GM19468 (cell line): Measurements from ENCODE around the gene DDX56.

Source experiments
- ATAC-seq: cut with Tn5 transposase; IDR thresholded peaks from one replicate; pipeline ENCODE4 v1.9.1; 2021; ENCODE audit warnings: mild to moderate bottlenecking, moderate library complexity, moderate number of reproducible peaks; ENCODE audit not compliant: unreplicated experiment; ENCODE audit errors: extremely low read depth

The DDX56 gene, protein sequence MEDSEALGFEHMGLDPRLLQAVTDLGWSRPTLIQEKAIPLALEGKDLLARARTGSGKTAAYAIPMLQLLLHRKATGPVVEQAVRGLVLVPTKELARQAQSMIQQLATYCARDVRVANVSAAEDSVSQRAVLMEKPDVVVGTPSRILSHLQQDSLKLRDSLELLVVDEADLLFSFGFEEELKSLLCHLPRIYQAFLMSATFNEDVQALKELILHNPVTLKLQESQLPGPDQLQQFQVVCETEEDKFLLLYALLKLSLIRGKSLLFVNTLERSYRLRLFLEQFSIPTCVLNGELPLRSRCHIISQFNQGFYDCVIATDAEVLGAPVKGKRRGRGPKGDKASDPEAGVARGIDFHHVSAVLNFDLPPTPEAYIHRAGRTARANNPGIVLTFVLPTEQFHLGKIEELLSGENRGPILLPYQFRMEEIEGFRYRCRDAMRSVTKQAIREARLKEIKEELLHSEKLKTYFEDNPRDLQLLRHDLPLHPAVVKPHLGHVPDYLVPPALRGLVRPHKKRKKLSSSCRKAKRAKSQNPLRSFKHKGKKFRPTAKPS

GRCh38 chr7:44573464-44574286 lies at the start of gene DDX56:
DDX56 (minus strand) TSS chr7:44573908; CDS start chr7:44573895, 13 bp downstream.
- ATAC-seq, result peak; percentile 91

GRCh38 chr7:44622342-44623151 lies 48.8 kb upstream of the DDX56 start:
- no peak for ATAC-seq

- ATAC-seq, result no peak
Measured at GRCh38 chr7:44621750-44622103, 48.0 kb upstream of the DDX56 start.

DNA sequence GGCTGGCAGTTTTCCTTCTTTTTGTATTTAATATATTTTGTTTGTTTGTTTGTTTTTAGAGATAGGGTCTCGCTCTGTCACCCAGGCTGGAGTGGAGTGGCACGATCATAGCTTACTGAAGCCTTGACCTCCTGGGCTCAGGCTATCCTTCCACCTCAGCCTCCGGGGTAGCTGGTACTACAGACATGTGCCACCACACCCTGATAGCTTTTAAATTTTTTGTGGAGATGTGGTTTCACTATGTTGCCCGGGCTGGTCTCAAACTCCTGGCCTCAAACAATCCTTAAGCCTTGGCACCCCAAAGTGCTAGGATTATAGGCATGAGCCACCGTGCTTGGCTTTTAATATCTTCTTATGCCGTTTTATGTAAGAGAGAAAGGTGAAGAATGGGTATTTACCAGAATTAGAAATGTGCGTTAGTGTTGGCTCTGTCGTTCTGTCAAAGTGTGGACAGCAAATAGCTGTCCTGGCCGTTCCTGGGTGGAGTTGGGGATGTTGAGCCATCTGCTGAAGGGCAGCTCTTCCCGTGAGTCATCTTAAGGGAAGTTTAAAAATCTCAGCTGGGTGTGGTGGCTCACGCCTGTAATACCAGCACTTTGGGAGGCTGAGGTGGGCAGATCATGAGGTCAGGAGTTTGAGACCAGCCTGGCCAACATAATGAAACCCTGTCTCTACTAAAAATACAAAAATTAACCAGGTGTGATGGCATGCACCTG lies 47.5 kb upstream of the DDX56 start:
- ATAC-seq, result no peak

DNA sequence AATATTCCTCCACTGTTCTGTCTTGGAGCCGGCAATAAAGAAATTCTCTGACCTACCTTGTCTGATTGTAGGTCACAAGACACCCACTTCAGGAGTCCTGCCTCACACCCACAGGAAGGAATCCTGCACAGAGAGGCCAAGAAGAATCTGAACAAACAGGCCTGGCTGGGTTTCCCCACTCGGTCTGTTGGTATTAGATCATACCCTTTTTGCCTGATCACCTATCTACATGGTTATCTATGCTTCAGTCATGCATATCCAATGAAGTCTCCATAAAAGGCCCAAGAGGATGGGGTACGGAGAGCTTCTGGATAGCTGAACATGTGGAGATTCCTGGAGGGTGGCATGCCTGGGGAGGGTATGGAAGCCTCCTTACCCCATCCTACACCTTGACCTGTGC lies 45.0 kb upstream of the DDX56 start:
- no peak for ATAC-seq

DNA sequence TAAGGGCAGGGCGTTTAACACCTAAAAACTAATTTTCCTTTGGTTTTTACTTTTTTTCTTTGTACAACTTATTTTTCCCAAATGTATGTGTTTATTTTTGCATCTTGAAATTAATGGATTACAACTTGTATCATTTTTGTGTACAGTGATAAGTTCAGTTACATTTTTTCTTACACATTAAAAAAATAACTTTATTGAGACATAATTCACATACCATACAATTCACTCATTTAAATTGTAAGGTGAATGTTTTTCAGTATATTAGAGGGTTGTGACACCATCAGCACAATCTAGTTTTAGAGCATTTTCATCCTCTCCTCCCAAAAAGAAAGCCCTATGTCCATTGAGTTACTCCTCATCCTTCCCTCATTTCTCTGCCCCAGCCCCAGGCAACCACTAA lies 44.3 kb upstream of the DDX56 start:
- ATAC-seq, result no peak

DNA sequence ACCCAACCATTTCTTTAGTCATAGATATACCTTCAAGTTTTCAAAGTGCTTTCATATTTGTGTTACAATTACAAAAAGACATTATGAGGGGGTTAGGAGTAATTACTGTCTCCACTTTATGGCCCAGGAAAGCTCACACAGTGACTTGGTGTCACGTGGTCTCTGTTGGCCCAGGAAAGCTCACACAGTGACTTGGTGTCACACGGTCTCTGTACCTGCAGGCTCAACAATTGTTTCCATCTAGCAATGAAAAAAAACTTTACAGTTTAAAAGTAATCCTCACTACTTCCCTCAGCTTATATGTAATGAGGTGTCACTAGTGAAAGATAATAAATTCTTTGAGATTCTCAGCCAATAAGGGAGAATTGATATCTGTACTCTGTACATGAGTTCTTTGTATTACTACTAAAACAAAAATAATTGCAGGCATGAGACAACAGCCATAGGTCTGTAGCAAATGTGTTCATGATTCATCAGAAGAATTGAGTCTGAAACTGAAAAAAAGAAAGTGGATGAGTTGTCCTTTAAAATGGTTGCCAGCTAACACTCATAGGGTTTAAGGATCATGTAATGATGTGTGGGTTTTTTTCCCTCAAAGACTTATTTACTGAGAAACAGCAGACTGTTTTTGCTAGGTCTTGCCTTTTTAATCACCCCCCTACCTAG lies 43.6 kb upstream of the DDX56 start:
- ATAC-seq, result no peak

DNA sequence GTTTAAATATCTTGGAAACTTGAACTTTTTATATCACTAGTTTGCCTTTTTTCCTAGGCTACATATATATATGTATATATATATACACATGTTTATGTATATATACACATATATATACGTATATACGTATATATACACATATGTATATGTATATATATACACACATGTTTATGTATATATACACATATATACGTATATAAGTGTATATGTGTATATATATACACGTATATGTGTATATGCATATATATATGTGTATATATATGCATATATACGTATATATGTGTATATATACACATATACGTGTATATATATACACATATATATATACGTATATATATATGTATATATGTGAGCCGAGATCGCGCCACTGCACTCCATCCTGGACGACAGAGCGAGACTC lies 42.8 kb upstream of the DDX56 start:
- no peak for ATAC-seq

DNA sequence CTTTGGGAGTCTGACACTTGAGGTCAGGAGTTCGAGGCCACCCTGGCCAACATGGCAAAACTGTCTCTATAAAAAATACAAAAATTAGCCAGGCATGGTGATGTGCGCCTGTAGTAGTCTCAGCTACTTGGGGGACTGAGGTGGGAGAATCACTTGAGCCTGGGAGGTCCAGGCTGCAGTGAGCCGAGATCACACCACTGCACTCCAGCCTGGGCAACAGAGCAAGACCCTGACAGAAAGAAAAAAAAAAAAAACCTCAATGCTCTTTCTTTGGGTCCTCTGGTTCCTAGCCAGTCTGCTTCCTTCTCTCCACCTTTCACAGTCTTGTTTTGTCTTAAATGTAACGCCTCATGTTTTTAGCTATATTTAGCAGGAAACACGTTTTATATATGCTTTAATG lies 42.1 kb upstream of the DDX56 start:
- no peak for ATAC-seq

DNA sequence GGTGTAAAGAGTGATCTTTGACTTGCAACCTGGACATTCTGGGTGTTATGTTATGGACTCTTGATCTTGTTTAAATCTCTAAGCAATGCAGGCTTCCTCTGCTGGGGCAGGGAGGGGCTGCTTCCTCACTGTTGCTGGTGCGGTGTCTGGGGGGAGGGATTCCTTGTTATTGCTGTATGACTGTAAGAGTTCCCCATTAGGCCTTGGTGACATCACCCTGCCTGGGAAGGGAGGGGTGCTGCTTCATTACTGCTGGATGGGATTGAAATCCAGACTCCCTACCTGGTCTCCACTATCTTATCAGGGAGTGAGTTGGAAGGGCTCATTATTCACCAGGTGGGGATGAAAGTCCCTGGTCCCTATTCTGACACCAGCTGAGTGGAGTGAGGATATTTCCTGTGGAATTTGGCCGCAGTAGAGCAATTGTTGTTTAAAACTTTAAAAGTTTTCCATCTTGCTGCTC lies 41.5 kb upstream of the DDX56 start:
- no peak for ATAC-seq

DNA sequence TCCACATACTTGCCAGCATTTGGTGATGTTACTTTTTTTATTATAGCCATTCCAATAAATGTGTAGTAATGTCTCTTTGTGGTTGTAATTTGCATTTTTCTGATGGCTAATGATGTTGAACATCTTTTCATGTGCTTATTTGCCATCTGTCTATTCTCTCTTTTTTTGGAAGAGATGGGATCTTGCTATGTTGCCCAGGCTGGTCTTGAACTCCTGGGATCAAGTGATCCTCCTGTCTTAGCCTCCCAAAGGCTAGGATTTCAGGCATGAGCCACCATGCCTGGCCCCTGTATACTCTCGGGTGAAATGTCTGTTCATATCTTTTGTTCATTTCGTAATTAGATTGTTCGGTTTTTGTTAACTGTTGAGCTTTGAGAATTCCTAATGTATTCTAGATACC lies 36.1 kb upstream of the DDX56 start:
- ATAC-seq, result no peak

GRCh38 chr7:44608916-44609648 lies 35.4 kb upstream of the DDX56 start:
- ATAC-seq, result no peak

DNA sequence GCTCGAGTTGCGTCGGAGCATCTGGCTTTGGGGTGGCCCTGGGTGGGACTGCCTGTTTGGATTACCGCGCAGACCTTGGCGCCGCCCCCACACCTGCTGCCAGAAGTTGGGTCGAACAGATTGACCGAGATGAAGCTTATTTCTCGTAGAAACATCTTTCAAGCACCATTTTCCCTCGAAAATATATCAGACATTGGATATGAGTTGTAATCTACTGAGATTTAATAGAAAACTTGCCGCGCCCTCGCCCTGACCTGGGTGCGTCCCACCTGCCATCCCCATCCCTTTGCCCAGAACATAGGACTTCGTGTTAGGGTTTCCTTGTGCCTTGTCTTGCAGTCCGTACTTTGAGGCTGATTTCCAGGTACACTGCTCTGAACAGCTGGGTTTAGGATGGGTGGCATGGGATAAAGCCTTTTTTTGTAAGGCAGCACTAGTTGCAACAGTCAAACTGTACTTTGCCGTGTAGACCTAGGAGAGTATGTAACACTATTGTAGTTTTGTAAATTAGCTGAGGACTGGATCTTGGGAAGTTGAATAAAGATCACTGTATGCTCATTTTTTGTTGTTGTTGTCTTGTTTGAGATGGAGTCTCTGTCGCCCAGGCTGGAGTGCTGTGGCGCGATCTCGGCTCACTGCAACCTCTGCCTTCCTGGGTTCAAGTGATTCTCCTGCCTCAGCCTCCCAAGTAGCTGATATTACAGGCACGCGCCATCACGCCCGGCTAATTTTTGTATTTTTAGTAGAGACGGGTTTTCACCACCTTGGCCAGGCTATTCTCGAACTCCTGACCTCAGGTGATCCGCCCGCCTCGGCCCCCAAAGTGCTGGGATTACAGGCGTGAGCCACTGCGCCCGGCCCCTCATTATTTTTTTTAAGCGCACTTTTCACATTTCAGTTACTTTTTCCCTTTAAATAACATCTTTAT lies 33.7 kb upstream of the DDX56 start:
- no peak for ATAC-seq

GRCh38 chr7:44606341-44607140 lies 32.8 kb upstream of the DDX56 start, which contains the start of gene OGDH:
OGDH (plus strand) TSS chr7:44606627; CDS start chr7:44624344, 17,717 bp downstream.
- peak; percentile 84 for ATAC-seq

DNA sequence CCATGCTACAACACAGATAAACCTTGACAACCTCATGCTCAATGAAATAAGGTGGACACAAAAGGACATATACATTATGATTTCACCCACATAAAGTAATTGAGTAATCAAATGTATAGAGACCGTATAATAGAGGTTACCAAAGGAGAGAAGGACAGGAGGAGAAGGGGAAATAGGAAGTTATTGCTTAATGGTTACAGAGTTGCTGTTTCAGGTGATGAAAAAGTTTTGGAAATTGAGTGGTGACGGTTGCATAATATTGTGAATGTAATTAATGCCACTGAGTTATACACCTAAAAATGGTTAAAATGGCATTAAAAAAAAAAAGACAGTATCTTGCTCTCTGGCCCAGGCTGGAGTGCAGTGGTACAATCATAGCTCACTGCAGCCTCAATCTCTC lies 31.2 kb upstream of the DDX56 start:
- no peak for ATAC-seq

DNA sequence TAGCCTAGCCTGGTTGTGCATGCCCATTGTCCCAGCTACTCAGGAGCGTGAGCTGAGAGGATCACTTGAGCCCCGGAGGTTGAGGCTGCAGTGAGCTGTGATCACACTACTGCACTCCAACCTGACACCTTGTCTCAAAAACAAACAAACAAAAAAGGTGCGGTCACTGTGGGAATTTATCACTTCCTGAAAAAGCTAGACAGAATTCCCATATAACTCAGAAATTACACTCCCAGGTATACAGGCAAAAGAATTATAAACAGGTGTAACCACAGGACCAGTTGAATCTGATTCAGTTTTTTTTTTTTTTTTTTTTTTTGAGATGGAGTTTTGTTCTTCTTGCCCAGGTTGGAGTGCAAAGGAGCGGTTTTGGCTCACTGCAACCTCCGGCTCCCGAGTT lies 29.5 kb upstream of the DDX56 start:
- no peak for ATAC-seq

DNA sequence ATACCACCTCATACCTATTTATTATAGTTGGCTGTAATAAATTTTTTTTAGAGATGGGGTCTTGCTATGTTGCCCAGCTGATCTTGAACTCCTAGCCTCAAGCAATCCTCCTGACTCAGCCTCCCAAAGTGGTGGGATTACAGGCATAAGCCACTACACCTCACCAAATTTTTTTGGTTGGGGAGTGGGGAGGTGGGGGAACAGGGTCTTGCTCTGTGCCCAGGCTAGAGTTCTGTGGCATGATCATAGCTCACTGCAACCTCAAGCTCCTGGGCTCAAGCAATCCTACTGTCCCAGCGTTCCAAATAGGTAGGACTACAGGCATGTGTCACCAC lies 28.8 kb upstream of the DDX56 start:
- no peak for ATAC-seq
